ENCODE results near the gene RNF130.
"Not testable (repeated sequence)": the region's sequence is repeated elsewhere in the genome, so short reads cannot be mapped to it uniquely, and the experiment has no call there.

Gene RNF130

DNA sequence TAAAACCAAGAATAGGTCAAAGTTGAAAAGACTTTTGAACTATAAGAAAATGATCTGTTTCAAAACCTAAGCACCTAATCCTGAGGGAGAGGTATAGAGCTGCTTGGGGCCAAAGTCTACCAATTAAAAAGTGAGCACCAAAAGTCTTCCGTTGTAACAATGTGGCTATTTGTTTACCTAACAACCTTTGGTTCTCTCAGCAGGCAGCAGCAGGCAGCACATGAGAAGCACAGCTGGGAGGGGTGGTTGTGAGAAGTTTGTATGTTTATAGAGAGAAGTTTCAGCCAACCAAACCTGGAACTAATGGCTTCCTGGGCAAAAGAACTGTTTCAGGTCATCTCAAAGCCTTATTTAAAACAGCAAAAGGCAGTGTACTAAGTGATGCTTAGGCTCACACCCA lies 104.1 kb downstream of the RNF130 start:
- no peak for DNase-seq

DNA sequence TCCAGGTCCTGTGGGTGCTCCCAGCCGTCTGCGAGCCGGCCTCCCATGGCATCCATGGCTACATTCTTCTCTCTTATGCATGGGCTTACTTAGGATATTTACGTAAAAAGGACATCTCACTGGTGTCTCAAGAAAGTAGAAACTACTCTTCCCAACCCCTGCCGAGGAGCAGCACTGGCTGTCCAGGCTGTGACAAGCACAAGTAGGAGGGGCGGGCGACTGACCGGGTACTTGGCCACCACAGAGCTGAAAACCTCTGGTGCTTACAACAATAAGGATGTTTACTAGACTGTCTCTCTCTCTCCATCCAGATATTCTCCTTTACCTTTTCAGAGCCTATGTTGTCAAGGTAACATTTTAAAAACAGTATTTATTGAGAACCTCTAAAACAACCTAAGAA lies 107.5 kb downstream of the RNF130 start:
- no peak for DNase-seq

DNA sequence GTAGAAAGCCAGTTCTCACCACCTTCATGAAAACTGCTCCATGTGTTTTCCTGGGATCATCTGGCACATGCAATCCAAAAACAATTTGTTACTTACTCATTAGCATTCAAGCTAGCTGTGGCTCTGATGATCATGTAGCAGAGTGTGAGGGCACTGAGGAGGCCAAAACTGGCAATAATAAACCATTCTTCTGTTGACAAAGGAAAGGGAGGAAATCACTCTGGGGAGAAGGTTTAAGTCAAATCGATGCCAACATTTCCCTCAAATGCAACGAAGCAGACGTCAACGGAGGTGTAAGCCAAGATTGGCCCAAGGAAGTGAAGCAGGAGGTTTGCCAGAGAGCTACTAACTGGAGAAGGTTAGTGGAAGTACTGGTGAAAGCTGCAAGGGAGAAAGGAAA lies 108.2 kb downstream of the RNF130 start:
- DNase-seq = no peak

DNA sequence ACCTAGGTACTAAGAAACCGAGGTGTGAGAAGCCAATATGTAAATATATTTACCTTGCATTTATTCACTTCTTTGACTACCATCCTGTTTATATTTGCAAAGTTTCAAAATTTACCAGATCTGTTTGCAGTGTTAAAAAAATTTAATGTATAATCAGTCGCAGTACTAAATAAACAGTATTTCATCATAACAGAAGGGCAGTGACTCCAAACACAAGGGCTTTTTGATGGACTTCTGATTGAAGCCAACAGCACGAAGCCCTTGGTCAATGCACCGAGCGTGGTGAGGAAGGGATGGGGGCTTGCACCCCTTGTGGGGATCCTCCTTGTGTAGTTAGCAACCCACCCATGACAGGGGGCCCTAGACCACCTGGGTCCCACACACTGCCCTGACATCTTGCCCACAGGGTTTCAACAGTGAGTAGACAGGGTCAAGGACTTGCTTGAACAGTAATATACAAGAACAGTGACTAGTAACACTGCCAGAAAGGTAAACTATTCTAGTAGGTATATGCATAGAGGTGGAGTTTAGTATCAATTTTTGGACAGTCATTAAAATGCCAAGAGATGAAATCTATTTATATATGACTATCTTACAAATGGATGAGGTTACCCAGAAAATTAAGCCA lies 111.2 kb downstream of the RNF130 start:
- DNase-seq = no peak

DNA sequence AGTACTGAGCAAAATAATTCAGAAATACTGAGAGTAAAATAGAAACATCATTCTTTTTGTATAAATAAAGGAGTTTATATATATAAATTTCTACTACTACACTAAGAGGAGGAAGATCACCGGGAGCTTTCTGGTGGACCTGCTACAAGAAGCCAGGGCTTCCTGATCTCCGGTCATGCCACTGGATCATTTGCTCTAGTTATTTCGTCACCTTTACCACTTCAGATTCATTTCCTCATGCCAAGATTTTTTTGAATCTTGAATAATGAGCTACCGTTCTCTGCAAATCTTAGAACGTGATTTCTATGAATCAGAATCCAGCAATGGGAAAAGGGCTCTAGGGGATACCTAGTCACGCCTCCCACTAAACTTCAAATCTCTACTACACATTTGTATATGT lies 111.9 kb downstream of the RNF130 start:
- no peak for DNase-seq

DNA sequence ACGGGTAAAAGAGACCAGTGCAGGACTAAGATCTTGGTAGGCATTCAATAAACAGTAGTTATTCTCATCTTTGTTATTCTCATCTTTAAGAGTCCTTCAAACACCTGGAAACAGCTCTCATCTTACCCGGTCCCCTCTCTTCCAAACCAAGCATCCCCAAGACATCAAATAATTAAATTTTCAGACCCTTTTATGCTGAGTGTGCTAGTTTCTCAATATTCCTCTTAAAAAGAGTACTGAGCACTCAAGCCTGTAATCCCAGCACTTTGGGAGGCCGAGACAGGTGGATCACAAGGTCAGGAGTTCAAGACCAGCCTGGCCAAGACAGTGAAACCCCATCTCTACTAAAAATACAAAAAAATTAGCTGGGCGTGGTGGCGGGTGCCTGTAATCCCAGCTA lies 112.4 kb downstream of the RNF130 start:
- DNase-seq = not testable (repeated sequence)

DNA sequence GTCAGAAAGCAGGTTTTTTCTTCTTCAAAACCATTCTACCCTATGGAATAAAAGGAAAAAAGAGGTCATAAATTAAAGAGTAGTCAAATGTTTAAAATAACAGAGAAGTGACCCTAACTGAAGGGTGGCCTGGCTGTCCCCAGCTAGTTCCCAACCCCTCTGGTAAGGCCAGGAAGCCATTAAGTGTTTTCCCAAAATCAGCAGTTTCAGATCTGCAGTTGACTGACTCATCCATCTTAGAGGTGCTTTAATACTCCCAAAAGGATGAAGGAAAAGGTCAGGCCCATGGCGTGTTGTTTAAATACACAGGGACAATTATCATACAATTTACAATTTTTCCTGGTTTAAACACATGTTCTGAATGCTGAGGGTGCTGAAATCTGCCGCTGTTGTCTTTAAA lies 115.9 kb downstream of the RNF130 start:
- DNase-seq = no peak

DNA sequence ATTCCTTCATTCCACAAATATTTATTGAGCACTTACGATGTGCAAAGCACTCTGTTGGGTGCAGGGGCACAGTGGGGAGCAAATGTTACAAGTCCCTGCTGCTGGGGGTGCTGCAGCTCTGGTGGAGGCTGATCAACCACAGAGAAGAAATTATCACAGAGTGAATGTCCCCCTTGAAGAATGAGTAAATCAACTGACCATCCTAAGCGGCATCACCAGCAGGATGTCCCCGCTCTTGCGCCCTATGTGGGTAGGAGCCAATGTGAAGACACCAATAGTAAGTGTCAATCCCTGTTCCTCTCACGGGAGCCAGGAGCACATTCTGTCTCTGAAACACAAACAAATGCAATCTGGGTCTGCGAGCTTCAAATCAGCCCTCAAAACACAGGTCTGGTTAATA lies 116.5 kb downstream of the RNF130 start:
- DNase-seq = no peak

DNA sequence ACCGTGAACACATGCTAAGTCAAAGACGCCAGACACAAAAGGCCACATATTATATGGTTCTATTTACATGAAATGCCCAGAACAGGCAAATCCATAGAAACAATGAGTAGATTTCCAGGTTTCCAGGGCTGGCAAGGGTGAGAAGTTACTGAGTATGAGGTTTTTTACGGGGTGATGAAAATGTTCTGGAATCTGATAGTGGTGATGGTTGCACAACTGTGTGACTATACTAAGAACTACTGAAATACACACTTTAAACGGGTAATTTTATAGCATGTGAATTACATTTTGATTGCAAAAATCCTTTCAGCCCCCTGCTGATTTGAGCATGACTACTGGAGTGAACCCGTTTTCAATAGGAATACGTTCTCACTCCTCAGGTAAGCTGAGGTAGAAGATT lies 117.1 kb downstream of the RNF130 start:
- no peak for DNase-seq

DNA sequence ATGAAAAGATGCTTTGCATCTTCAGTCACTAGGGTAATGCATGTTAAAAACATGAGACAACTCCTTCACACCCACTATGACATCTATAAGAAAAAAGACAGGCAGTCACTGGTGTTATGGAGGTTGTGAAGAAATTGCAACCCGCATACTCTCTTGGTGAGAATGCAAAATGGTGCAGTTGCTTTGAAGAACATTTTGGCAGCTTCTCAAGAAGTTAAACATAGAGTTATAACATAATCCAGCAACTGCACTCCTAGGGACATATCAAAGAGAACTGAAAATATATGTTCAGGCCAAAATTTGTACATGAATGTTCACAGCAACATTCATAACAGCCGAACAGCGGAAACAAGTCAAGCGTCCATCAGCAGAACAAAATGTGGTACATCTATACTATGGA lies 117.6 kb downstream of the RNF130 start:
- DNase-seq = no peak

DNA sequence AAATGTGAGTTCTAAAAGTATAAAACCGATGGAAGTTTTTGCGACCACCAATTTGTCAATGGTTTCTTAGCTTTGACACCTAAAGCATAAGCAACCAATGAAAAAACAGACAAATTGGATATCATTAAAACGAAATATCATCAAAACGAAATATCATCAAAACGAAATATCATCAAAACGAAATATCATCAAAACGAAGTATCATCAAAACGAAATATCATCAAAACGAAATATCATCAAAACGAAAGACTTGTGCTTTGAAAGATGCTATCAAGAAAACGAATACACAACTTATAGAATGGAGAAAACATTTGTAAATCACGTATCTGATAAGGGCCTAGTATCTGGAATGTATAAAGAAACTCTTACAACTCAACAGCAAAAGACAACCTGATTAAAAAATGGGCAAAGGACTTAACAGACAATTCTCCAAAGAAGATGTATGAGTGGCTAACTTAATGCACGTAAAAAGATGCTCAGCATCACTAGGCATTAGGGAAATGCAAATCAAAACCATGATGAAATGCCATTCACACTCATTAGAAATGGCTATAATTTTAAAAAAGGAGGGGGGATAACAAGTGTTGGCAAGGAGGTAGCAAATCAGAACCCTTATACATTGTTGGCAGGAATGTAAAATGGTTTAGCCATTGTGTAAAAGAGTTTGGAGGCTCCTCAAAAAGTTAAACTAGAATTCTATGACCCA lies 134.4 kb downstream of the RNF130 start:
- no peak for DNase-seq

DNA sequence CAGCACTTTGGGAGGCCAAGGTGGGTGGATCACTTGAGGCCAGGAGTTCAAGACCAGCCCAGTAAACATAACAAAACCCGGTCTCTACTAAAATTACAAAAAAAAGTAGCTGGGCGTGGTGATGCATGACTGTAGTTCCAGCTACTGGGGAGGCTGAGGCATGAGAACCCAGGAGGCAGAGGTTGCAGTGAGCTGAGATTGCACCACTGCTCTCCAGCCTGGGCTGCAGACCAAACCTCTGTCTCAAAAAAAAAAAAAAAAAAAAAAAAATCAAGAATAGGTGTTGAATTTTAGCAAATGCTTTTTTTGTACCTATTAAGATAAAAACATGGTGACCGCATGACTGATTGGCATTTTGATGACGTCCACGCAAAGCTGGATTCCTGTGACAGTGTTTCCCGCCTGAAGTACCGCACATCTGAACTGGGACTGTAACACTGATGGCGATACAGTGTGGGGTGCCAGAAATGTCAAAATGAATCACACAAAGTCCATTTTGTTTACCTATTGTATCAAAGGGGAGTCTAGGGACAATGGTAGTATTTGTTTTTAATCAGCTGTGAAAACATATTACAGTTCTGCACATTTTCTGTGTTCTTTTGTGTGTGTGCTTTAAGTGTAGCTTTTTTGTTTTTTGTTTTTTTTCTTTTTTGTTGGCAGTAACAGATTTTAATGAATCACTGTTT lies 140.6 kb downstream of the RNF130 start:
- DNase-seq = no peak

DNA sequence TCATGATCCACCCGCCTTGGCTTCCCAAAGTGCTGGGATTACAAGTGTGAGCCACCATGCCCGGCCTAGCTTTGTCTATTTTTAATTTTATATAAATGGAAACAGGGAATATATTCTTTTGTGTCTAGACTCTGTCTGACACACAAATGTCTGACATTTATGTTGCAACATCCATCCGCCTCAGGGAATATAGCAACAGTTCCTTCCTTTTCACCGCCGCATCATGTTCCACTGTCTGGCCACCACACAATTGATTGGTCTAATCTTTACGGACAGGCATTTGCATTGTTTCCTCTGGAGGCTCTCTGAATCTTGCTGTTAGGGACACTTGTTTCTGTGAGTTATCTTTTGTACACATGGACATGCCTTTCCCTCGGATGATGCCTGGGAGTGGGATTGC lies 143.7 kb downstream of the RNF130 start:
- no peak for DNase-seq

DNA sequence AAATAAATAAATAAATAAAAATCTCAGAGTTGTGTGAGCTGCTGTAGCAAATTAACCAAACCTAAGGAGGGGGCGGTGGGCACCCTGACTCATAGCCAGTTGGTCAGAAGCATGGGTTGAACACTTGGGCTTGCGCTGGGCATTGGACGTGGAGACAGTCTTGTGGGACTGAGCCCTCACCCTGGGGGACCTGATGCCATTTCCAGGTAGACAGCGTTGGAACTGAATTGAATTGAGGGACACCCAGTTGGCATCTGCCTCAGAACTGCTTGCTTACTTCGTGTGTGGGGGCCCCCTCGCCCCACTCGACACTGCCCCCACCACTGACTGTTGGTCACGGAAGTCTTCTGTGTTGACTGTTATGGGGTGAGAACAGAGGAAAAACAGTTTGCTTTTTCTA lies 144.9 kb downstream of the RNF130 start:
- DNase-seq = no peak

DNA sequence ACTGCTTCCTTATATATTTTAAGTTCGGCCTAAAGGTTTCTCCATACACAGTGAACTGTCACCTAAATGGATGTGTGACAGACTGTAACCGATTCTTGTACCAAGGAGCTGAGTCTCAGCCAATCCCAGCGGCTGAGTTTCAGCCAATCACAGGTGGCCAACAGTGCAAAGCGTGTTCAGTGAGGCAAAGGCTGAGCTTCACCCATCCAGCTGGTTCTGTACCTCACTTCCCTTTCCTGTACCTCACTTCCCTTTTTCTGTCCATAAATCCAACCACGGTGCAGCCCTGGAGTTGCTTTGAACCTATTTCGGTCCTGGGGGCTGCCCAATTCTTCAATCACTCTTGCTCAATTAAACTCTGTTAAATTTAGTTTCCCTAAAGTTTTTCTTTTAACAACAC lies 148.1 kb downstream of the RNF130 start:
- no peak for DNase-seq

DNA sequence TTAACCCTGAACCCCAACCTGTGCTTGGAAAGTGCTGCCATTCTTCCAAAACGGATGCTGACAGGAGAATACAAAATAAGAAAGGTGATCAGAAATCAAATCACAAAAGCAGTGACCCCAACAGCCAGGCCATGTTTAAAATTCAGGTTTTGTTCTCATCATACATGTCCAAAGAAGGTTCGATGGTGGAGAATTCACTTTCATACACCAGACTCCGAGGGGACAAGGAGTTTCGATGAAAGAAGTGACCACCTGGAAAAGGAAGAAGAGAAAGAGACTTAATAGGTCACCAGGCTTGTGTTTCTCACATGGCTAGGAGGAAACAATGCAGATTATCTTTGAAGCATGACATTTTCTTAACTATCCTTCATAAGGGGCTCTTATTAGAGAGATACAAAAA lies 151.4 kb downstream of the RNF130 start:
- no peak for DNase-seq

DNA sequence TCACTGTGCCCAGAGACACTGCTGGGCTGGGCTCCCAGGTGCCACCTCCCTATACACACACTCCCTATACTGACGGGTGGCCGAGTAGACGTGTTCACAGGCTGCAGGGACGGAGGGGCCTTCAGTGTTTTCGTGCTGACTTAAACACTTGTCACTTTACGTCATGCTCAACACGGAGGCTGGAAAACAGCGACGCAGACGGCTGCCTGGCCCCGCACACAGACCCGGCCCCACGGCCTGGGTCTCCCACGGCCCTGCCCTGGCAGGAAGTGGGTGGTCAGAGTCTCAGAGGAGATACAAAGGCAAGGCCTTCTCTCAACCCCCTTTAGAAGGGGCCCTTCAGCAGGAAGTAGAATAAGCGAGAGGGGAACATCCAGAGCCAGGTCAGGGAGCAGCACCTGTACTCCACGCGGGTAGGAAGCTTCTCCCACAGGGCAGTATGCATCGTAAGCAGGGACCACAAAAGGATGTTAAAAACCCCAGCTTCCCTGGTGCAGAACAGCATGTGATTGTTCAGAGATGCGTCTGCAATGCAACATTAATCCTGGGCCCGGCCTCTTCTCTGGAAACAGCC lies 152.0 kb downstream of the RNF130 start:
- DNase-seq = no peak

DNA sequence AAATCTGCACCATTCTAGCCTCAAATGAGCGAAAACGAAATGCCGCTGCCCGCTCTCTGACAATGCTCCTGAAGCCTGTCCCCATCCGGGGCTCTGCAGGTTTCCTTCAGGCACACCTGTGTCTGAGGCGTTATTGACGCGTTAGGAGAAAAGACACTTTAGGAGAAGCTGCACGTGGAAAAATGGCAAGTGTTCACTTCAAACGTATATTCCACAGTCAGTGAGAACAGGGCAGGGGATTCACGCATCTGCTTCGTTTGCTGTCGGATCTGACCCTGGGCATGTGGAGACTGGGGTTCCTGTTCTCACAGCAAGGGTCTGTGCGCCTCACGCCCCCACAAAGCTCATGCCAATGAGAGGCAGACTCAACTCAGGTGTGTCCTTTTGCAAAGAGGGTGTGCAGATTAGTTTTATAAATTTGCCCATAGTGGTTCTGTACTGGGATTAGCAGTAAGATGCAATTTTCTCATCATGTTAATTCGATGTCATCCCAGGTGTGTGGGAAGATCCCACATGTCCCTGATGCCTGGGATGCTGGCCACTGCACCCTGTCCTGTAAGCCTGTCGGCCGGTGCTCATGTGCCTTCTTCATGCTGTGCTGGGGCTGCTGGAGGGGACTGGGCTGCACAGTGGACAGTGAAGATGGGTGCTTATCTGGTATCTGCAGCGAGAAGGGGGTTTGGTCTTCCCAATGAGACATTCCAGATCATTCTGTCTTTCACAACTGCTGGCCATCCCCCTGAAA lies 152.6 kb downstream of the RNF130 start:
- DNase-seq = no peak

DNA sequence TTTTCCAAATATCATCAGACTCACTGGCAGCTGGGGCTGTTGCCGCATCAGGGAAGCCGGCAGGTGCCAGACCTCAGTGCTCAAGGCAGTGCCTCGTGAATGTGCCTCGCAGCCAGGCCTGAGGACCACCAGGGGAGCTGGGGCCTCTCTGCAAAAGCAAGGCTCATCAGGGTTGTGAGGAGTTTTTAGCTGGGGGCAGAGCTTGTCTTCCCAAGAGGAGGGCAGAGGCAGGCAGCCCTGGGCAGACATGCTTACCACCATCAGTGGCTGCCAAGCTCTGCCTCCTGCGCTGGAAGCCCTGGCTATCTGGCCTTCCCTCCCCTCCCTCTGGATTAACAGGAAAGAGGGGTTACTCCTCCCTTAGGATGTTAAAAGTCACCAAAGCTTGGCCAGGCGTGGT lies 155.0 kb downstream of the RNF130 start:
- DNase-seq = no peak

DNA sequence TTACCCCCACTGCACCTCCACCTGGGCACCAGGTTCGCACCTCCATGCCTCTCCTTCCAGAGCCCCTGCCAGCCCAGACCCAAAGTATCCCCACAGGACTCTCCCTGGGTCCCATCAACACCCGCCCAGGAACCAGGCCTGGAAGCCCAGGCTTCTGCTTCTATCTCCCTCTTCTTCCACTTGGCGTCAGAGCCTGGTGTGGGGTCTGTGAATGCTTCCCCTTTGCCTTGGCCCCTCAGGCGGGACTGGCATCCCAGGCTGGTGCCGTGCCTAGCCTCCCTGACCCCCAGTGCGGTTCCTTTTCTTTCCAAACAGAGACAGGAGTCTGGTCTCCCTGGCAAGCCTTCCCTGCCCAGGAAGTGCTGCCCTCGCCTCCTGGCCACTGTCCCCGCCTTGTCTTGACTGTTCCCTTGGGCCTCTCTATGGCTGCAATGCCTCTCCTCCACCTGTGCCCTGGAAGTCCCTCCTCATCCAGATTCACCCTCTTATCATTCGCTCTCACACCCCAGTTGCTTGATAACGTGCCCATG lies 156.1 kb downstream of the RNF130 start:
- DNase-seq = no peak

DNA sequence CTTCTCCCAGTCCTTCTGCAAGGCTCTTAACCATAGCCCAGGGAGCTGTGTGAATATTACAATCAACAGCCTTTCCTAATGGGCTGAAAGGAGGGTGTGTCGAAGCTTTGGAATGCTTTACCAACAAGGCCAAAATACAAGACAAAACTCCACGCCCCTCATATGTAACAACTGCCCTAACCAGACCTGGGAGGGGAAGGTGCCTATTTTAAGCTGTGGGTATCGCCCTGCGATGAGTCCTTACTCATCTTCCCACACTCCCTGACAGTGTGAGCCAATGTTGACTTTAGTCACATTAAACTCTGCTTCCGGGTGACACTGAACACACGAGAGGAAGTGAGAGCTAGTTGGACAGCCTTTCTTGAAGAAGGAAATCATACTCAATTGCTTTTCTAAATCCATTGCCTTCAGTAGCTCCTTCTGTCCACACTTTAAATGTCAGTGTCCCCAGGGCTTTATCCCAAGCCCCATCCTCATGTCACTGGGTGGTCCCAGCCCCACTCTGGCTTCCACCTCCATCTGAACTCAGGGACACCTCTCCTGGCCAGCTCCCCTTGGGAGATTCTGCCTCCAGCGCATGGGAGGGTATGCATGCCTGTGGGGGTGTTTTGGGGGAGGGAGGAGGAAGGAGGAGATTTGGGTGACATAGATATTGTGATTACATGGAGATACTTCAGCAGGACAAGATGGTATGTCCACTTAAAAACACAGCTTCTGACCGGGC lies 157.4 kb downstream of the RNF130 start:
- no peak for DNase-seq

DNA sequence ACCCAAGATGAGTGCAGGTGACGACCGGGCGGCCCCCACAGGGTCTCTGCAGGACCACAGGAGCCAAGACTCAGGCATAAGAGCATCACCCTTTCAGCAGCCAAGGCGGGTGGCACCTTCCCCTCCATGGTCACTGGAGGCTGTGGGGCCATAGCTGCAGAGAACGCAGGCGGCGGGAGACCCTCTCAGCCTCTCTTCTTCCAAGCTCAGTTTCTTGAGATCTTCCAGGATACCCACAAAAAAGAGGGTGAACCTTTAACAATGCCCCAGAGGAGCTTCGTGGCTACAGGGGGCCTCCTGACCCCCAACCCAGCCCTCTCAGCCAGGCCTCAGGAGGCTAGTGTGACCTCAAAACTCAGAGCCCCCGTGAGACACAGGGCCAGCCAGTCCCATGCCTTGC lies 158.1 kb downstream of the RNF130 start:
- DNase-seq = no peak
